Motor neuron (in vitro differentiated cells): ENCODE results near the gene SAMD1. TPM values are rescaled to one million over a fixed set of nuclear protein-coding genes. Genes with fewer than 3 reads are reported as not detected.

Source experiments
- ATAC-seq, 8 experiments: fragments of 200-7000 bp; cut with Tn5 transposase; replicated peaks in 6 of 8; 2 replicates each; pipeline ENCODE4 v1.8.0; 2021; ENCODE audit warnings: mild to moderate bottlenecking in 8 of 8, moderate library complexity in 8 of 8
- H3K27ac ChIP-seq, 2 donors: fragments of 250-450 bp; sonication (Bioruptor Pico); 2 replicates each; pipeline ENCODE4 v1.9.0; 2021; ENCODE audit warnings: antibody characterized with exemption in 2 of 2, mild to moderate bottlenecking in 2 of 2, moderate library complexity in 1 of 2
- H3K4me1 ChIP-seq, 2 donors: fragments of 250-450 bp; sonication (Bioruptor Pico); replicated peaks in 1 of 2; 2 replicates each; pipeline ENCODE4 v1.6.1; 2021; ENCODE audit warnings: antibody characterized with exemption in 2 of 2, mild to moderate bottlenecking in 2 of 2, moderate library complexity in 1 of 2
- H3K4me3 ChIP-seq, 5 donors: fragments of 250-450 bp; sonication (Bioruptor Pico); 2 replicates each; pipeline ENCODE4 v1.9.0; 2021; ENCODE audit warnings: antibody characterized with exemption in 5 of 5, mild to moderate bottlenecking in 5 of 5, moderate library complexity in 4 of 5
- WGBS, 10 experiments: fragments of 450-650 bp; shearing (Covaris generic); methylation state at CpG; one replicate each; pipeline ENCODE4 v1.0.0; 2022; 5-methylcytosine and 5-hydroxymethylcytosine counted together
- in situ Hi-C, 9 experiments: fragments of 400-800 bp; cut with MboI; loops; one replicate each; pipeline ENCODE4 v1.15.0; 2021; ENCODE audit warnings: low sequenced_read_pairs in 9 of 9, low pct_unique_long_range_greater_than_20kb in 2 of 9; ENCODE audit not compliant: unreplicated experiment in 9 of 9
- total RNA-seq, 8 experiments: library from RNA; unstranded; fragments of 300-600 nt; gene quantifications; 2 replicates each; pipeline versions ENCODE4 v1.2.3 to v1.2.4, GENCODE V29; 2022

The SAMD1 gene
- total RNA-seq, 8 experiments from 2014 or later = 14.1 to 51.5 (median 39.2) TPM

DNA sequence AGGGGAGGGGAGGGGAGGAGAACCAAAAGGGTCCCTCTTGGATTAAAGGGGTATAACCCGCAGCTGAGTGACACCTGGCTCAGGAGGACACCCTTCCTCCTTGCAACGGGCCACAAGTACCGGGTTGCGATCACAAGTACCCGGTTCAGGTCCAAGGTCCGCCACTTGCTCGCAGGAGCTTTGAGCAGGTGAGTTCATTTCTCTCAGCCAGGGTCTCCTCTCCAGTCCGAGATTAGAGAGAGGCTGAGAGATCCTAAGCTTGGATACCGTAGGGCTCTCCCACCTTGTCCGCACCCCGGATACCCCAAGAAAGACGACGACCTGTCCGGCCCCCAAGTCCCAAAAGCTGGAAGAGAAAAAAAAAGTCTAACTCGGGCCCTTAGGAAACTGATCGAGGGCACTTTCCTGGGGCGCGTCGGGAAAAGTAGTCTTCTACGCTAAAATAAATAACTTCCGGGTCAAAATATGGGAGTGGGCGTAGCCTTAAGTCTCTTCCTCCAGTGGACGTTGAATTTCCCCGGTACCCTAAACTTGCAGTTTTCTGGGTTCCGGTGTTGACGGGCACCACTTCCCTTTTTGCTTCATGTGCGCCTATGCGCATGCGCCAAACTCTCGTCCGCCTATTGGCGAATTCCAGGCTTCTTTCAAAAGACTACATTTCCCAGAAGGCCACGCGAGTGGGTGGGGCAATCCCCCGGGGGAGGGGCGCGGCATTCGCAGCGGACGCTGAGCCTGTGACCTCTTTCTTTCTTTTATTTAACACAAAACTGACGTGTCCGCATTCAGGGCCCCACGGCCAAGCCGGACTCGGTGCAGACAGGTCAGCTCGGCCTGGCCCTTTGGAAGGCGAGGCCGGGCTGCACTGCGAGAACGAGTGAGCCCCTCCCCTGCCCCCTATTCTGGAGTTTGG lies 9.4 kb downstream of the SAMD1 start:
- H3K4me1 ChIP-seq = peaks cover 7 to 8% of the 10 kb centered on the region in 2 donors
- WGBS, 10 experiments = 0 to 1% (median 0%) methylated on average over 3 to 29 of the region's 50 CpGs; no CpG with 5 or more reads in 1 of the 10 experiments
- peak overlapping the region; percentile 49 to 76 (median 64) for H3K4me3 ChIP-seq
- in situ Hi-C loops = loop anchor here in 1 of 9 experiments (10.0 kb wide), 1 partner anchor 206 kb away; the partner anchor contains the start of gene NANOS3
- ATAC-seq = peak; percentile 91 to 97 (median 92)
- H3K27ac ChIP-seq = peak overlapping the region; percentile 42 to 93

DNA sequence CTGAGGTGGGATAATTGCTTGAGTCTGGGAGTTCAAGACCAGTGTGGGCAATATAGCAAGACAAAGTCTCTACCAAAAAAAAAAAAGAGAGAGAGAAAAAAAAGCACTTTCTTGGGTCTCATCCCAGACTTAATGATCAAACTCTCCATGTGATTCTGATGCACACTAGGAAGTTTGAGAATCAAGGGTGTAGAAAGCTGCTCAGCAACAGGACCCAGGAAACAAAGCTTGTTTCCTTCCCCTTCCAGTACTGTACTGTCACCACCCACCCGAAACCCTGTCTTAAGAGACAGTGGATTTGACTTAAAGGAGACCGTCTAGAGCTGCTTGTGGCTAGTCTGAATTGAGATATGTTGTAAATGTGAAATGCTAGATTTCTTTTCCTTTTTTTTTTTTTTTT lies 12.1 kb downstream of the SAMD1 start:
- ATAC-seq = no peak
- H3K4me3 ChIP-seq = no peak overlapping the region
- in situ Hi-C loops = loop anchor here in 2 of 9 experiments (10.0 kb wide), 1 partner anchor 204 kb away; the partner anchor contains the start of gene NANOS3 (in 2 of the 2)
- 7 to 100% (median 54%) methylated on average over 1 to 2 of the region's 2 CpGs; no CpG with 5 or more reads in 2 of the 10 experiments for WGBS, 10 experiments
- peaks cover 12 to 14% of the 10 kb centered on the region in 2 donors for H3K4me1 ChIP-seq
- H3K27ac ChIP-seq = no peak overlapping the region

DNA sequence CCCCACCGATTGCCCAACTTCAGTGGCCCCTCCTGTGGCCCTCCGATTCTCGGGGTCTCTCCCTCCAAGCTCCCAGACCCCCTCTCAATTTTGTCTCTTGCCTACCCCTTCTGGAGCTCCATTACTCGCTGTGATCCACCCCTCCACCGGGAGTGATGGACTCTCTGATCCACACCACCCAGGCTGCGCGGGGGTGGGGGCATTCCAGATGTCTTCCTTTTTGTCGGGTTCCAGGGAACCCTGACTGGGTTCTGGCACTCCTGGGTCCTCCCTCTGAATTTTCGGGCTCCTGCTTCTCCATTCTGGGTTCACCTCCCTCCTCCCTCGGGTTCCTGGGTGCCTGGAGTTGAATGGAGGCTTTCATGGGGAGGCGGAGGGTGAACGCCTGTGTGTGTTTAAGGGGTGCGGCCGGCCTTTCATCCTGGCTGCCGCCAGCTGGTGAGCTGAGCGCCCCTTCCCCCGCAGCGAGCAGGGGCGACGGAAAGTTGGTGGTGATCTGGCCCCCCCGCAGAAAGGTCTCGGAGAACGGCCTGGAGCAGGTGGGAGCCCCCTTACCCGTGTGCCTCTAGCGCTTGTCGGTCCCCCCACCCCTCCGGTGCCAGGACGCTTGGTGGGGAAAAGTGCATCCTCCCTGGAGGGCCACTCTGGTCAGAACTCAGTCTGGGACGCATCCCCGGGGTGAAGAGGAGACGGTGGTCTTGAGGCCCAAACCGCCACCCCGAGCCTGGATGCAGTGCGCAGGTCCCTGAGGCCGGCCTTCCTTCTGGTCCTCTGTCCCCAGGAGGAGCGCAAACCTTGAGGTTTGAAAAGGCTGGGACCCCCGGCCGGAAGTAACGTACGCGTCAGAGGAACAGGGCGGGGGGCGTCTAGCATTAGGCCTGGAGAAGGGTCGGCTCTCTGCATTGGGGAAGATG lies 16.4 kb downstream of the SAMD1 start:
- 0 to 20% (median 2%) methylated on average over 1 to 15 of the region's 44 CpGs; no CpG with 5 or more reads in 4 of the 10 experiments for WGBS, 10 experiments
- ATAC-seq = peak; percentile 3 to 25 (median 9)

DNA sequence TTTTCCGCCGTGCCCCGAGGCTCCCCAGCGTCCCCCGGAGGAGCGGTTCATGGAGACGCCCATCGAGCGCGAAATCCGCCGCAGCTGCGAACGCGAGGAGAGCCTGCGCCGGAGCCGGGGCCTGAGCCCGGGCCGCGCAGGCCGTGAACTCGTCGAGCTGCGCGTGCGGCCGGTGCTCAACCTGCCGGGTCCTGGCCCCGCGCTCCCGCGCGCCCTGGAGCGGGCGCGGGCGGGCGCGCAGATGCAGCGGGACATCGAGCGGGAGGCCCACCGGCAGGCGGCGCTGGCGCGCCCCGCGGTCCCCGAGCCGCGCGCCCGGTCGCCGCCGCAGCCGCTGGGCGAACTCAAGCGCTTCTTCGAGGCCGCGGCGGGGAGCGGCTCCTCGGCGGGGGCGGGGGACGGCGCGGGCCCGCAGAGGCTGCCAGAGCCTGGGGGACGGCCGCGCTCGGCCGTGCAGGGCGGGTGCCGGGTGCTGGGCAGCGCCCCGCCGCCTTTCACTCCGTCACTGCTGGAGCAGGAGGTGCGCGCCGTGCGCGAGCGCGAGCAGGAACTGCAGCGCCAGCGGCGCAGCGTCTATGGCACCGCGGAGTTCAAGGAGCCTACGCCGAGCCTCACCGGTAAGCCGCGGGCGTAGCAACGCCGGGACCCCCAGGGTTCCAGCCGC lies 17.2 kb downstream of the SAMD1 start:
- 0 to 1% (median 0%) methylated on average over 1 to 14 of the region's 106 CpGs; no CpG with 5 or more reads in 7 of the 10 experiments for WGBS, 10 experiments
- ATAC-seq = peak; percentile 68 to 77 (median 72)
- H3K4me3 ChIP-seq = peak overlapping the region; percentile 43 to 83 (median 76)
- H3K27ac ChIP-seq = peak overlapping the region in 1 of 2 donors; percentile 3
- H3K4me1 ChIP-seq = peaks cover 7 to 16% of the 10 kb centered on the region in 2 donors
- in situ Hi-C loops = loop anchor here in 8 of 9 experiments (10.0 to 25.0 kb wide), 3 partner anchors 186 to 486 kb away; partner anchors contain the start of gene NANOS3 (in 8 of the 8)

More for the DNA sequence above, 16.4 kb downstream of the SAMD1 start:
- Histone ChIP-seq H3K4me1 (peaks cover 7 to 16% of the 10 kb centered on the region in 2 donors), H3K27ac (no peak overlapping the region), H3K4me3 (peak overlapping the region; percentile 43 to 83 (median 76))
- in situ Hi-C loops = loop anchor here in 8 of 9 experiments (10.0 to 25.0 kb wide), 3 partner anchors 187 to 487 kb away; partner anchors contain the start of gene NANOS3 (in 8 of the 8)

DNA sequence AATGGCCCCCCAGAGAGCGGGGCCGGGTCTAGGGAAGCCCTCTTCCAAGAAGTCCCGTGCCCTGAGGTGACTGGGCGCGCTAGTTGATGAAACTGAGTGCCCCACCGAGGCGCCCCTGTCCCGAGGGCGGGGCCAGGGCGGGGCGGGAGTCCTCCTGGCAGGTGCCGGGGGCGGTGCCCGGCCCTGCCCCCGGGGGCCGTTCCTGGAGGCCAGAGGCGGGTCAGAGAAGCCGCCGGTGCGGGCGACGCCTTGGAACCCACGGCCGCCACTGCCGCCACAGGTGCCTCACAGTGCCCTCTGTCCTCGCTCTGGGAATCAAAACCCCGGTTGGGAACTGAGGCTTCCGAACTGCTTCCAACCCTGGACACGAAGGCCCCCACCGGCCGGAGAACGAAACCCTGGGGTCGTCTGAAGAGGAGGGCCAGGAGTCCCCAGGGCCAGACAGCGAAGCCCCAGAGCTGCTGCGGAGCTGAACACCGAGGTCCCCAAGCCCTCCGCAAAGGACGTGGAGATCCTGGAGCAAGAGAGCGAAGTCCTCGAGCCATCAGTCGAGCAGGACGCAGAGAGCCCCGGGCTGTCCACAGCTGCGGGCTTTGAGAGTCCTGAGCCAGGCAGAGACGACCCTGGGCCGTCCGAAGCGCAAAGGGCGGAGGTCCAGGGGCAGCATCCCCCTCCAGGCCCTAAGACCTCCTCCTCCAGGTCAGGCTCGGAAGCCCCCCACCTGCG lies 17.9 kb downstream of the SAMD1 start, which contains the start of gene MISP3:
MISP3 (plus strand) TSS at position 252 of the 726 bp plus-strand sequence. CDS start 524 bp downstream, outside the sequence.
- WGBS, 10 experiments = 0 to 3% (median 0%) methylated on average over 1 to 7 of the region's 51 CpGs; no CpG with 5 or more reads in 5 of the 10 experiments
- in situ Hi-C loops = loop anchor here in 8 of 9 experiments (10.0 to 25.0 kb wide), 3 partner anchors 185 to 485 kb away; partner anchors contain the start of gene NANOS3 (in 8 of the 8)
- Histone ChIP-seq H3K27ac (peak within 1 kb of the TSS in 1 of 2 donors; percentile 3), H3K4me1 (peaks cover 7 to 16% of the 10 kb centered on the region in 2 donors), H3K4me3 (peak within 1 kb of the TSS; percentile 43 to 83 (median 76))
- ATAC-seq = peak; percentile 2 to 34 (median 16)

DNA sequence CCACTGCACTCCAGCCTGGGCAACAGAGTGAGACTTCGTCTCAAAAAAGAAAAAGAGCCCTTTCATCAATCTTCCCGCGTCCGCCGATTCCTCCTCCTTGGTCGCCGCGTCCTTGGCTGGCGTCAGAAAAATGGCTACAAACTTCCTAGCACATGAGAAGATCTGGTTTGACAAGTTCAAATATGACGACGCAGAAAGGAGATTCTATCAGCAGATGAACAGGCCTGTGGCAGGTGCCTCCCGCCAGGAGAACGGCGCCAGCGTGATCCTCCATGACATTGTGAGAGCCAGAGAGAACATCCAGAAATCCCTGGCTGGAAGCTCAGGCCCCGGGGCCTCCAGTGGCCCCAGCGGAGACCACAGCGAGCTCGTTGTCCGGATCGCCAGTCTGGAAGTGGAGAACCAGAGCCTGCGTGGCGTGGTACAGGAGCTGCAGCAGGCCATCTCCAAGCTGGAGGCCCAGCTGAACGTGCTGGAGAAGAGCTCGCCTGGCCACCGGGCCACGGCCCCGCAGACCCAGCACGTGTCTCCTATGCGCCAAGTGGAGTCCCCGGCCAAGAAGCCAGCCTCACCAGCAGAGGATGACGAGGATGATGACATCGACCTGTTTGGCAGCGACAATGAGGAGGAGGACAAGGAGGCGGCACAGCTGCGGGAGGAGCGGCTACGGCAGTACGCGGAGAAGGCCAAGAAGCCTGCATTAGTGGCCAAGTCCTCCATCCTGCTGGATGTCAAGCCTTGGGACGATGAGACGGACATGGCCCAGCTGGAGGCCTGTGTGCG lies 20.1 kb downstream of the SAMD1 start:
- in situ Hi-C loops = loop anchor here in 8 of 9 experiments (10.0 to 25.0 kb wide), 3 partner anchors 183 to 483 kb away; partner anchors contain the start of gene NANOS3 (in 8 of the 8)
- Histone ChIP-seq H3K4me3 (no peak overlapping the region), H3K27ac (no peak overlapping the region), H3K4me1 (peaks cover 7 to 16% of the 10 kb centered on the region in 2 donors)
- WGBS, 10 experiments = 84 to 100% (median 93%) methylated on average over 3 to 20 of the region's 43 CpGs; no CpG with 5 or more reads in 2 of the 10 experiments
- ATAC-seq = no peak

DNA sequence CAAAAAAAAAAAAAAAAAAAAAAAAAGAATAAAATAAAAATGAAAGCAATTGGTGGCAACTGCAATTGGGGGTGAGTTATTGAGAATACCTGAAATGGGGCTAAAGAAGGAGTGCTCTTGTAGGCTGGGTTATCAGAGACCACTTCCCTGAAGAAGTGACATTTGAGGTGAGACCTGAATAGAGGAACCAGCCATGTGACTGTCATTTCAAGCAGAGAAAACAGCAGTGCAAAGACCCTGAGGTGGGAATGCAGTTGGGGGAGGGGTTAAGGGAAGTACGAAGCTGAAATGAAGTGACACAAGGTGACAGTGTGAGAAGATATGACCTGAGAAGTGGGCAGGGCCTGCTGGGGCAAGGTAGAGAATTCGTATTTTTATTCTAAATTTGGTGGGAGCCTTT lies 24.4 kb downstream of the SAMD1 start:
- Histone ChIP-seq H3K4me1 (no peaks in the 10 kb centered on the region), H3K4me3 (no peak overlapping the region), H3K27ac (no peak overlapping the region)
- WGBS, 10 experiments = 0 to 64% (median 50%) methylated on average over 1 to 2 of the region's 2 CpGs; no CpG with 5 or more reads in 3 of the 10 experiments
- in situ Hi-C loops = loop anchor here in 6 of 9 experiments (25.0 kb wide), 2 partner anchors 179 to 479 kb away; partner anchors contain the start of gene NANOS3 (in 6 of the 6)
- ATAC-seq = no peak

DNA sequence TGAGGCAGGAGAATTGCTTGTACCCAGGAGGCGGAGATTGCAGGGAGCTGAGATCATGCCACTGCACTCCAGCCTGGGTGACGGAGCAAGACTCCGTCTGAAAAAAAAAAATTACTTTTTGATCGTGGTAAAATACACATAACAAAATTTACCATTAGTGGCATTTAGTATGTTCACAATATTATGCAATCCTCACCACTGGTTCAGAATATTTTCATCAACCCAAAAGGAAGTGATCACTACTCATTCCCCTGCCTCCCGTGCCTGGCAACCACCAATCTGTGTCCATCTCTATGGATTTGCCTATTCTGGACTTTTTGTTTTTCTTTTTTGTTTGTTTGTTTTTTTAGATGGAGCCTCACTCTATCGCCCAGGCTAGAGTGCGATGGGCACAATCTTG lies 27.4 kb downstream of the SAMD1 start:
- Histone ChIP-seq H3K4me3 (no peak overlapping the region), H3K4me1 (peaks cover 2 to 4% of the 10 kb centered on the region in 2 donors), H3K27ac (no peak overlapping the region)
- 55 to 100% (median 79%) methylated on average over 1 to 7 of the region's 7 CpGs for WGBS, 10 experiments
- in situ Hi-C loops = loop anchor here in 6 of 9 experiments (25.0 kb wide), 2 partner anchors 176 to 476 kb away; partner anchors contain the start of gene NANOS3 (in 6 of the 6)
- no peak for ATAC-seq

DNA sequence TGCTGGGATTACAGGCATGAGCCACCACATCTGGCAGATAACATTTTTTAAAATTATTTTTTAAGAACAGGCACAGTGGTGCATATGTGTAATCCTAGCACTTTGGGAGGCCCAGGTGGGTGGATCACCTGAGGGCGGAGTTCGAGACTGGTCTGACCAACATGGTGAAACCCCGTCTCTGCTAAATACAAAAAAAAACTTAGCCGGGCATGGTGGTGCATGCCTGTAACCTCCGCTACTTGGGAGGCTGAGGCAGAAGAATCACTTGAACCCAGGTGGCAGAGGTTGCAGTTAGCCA lies 28.0 kb downstream of the SAMD1 start:
- peaks cover 4% of the 10 kb centered on the region in 2 donors for H3K4me1 ChIP-seq
- WGBS, 10 experiments = 72 to 100% (median 100%) methylated on average over 1 to 5 of the region's 5 CpGs; no CpG with 5 or more reads in 6 of the 10 experiments
- ATAC-seq = no peak

DNA sequence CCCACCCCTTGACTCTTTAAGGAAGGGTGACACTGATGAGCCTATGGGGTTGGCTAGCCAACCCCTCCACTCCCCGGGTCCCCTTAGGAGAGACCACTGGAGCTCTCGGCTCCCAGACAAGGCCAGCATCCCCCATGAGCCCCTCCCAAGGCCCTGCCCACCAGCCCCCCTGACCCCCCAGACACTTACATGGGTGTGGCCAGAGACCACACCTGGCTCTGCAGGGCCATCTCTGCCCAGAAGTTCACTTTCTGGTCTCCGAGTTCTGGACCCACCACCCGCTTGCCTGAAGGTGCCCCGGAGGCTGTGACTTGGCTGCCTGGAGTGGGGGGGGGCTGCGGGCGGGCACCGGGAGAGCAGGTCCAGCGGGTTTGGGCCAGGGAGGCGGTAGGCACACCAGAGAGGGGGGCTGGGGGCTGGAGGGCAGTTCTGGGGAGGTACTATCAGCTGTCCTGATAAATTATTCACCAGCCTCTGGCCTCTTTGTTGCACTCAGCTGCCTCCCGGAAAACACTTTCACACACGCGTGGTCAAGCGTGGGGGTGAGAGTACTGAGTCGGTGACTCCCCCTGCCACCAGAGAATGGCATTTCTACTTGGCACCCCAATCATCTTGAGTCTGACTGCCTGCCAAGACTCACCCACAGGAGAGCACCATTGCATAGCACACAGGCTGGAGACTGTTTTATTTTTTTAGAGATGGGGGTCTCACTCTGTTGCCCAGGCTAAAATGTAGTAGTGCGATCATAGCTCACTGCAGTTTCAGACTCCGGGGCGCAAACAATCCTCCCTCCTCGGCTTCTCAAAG lies 28.6 kb downstream of the SAMD1 start, which contains the start of gene PALM3:
PALM3 (minus strand) TSS at position 326 of the 807 bp plus-strand sequence; CDS start at position 230, 96 bp downstream.
- no peak within 1 kb of the TSS for H3K4me3 ChIP-seq
- no peak for ATAC-seq
- 60 to 91% (median 74%) methylated on average over 1 to 8 of the region's 19 CpGs; no CpG with 5 or more reads in 5 of the 10 experiments for WGBS, 10 experiments
- H3K27ac ChIP-seq = no peak within 1 kb of the TSS
- in situ Hi-C loops = loop anchor here in 6 of 9 experiments (25.0 kb wide), 2 partner anchors 175 to 475 kb away; partner anchors contain the start of gene NANOS3 (in 6 of the 6)
- peaks cover 4% of the 10 kb centered on the region in 2 donors for H3K4me1 ChIP-seq

More for the DNA sequence above, 28.0 kb downstream of the SAMD1 start:
- Histone ChIP-seq H3K27ac (no peak overlapping the region), H3K4me3 (no peak overlapping the region)
- in situ Hi-C loops = loop anchor here in 6 of 9 experiments (25.0 kb wide), 2 partner anchors 175 to 475 kb away; partner anchors contain the start of gene NANOS3 (in 6 of the 6)
